ENCODE measurements around the gene UBAP1.
"Not testable (repeated sequence)": the region's sequence is repeated elsewhere in the genome, so short reads cannot be mapped to it uniquely, and the experiment has no call there.

UBAP1 gene

DNA sequence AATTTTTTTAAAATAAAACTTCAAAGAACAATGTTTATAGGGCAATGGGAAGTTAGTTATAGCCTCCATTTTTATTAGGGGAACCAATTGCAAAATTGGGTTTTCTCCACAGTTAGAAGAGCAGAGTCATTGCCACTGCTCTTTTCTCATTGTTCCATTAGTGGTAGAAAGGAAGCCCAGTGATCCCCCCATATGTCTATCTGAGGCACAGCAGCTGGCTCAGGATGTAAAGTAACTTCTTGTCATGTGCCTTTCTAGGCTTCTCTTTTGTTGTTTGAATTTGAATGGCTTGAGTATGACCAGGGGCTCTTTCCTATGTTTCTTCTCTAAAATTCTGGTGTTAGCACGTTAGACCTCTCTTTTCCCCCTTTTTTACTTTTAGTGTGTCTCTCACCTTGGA, 61.2 kb downstream of the UBAP1 start:
- Histone ChIP-seq H3K9me3 (ENCODE audit: control insufficient read depth, insufficient read depth, low read depth, low read length) (no peaks in the 10 kb centered on the region), H3K4me1 (ENCODE audit: control insufficient read depth, insufficient read depth, low read length) (no peaks in the 10 kb centered on the region), H3K36me3 (ENCODE audit: control insufficient read depth in 2 of 2, insufficient read depth in 1 of 2, low read length in 2 of 2) (peaks cover 10 to 57% of the 10 kb centered on the region in 2 experiments; a peak in 2 of 3 replicates), H3K27ac (ENCODE audit: extremely low read depth, low read depth, low read length) (no peak overlapping the region), H3K4me3 (ENCODE audit: low read depth, low read length) (no peak overlapping the region)
- TF ChIP-seq ZNF792 (tag by site-specific recombination; IDR thresholded peaks at IDR 0.05) (no peak), KLF10 (tag by site-specific recombination; IDR thresholded peaks at IDR 0.05) (no peak), ZNF266 (tag by site-specific recombination; IDR thresholded peaks at IDR 0.05; ENCODE audit: low read depth) (no peak), ZNF610 (tag by site-specific recombination; IDR thresholded peaks at IDR 0.05; ENCODE audit: borderline replicate concordance) (no peak), ZNF24 (tag by site-specific recombination; IDR thresholded peaks at IDR 0.05) (no peak), ZNF23 (tag by site-specific recombination; IDR thresholded peaks at IDR 0.05; ENCODE audit: borderline replicate concordance) (no peak)
- TF ChIP-seq, protein P1, sequence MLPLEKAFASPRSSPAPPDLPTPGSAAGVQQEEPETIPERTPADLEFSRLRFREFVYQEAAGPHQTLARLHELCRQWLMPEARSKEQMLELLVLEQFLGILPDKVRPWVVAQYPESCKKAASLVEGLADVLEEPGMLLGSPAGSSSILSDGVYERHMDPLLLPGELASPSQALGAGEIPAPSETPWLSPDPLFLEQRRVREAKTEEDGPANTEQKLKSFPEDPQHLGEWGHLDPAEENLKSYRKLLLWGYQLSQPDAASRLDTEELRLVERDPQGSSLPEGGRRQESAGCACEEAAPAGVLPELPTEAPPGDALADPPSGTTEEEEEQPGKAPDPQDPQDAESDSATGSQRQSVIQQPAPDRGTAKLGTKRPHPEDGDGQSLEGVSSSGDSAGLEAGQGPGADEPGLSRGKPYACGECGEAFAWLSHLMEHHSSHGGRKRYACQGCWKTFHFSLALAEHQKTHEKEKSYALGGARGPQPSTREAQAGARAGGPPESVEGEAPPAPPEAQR (tag by site-specific recombination; IDR thresholded peaks at IDR 0.05): no peak
- TF ChIP-seq, protein P2, sequence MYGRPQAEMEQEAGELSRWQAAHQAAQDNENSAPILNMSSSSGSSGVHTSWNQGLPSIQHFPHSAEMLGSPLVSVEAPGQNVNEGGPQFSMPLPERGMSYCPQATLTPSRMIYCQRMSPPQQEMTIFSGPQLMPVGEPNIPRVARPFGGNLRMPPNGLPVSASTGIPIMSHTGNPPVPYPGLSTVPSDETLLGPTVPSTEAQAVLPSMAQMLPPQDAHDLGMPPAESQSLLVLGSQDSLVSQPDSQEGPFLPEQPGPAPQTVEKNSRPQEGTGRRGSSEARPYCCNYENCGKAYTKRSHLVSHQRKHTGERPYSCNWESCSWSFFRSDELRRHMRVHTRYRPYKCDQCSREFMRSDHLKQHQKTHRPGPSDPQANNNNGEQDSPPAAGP (tag by site-specific recombination; IDR thresholded peaks at IDR 0.05): no peak
- ChIA-PET POLR2A (no interaction called here), CTCF (interaction anchor here (0.6 to 3.9 kb wide), 3 partner anchors 13 to 188 kb away, joined by 3 to 17 read pairs (median 6); no protein-coding TSS in a partner anchor)

DNA sequence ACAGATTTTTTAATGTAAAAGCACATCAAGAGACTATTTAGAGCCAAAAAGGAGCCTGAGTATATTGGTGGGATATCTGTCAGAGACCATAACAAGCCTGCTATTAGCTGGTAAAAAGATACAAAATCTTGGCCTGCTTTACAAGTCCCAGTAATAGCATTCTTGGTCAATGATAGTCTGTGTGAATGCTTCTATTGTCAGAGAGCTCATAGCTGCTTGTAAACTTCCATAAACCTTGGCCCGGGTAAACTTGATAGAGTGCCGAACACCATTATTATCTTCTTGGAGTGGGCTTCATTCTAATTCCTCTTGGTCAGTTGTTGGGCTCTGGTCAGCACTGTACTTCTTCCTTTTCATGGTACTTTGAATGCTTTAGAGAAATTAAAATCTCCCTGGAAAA, 64.0 kb downstream of the UBAP1 start:
- peaks cover 10 to 44% of the 10 kb centered on the region in 2 experiments; a peak in 2 of 3 replicates for H3K36me3 ChIP-seq (ENCODE audit: control insufficient read depth in 2 of 2, insufficient read depth in 1 of 2, low read length in 2 of 2)
- TF ChIP-seq, protein P3, sequence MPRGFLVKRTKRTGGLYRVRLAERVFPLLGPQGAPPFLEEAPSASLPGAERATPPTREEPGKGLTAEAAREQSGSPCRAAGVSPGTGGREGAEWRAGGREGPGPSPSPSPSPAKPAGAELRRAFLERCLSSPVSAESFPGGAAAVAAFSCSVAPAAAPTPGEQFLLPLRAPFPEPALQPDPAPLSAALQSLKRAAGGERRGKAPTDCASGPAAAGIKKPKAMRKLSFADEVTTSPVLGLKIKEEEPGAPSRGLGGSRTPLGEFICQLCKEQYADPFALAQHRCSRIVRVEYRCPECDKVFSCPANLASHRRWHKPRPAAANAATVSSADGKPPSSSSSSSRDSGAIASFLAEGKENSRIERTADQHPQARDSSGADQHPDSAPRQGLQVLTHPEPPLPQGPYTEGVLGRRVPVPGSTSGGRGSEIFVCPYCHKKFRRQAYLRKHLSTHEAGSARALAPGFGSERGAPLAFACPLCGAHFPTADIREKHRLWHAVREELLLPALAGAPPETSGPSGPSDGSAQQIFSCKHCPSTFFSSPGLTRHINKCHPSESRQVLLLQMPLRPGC (tag by site-specific recombination; IDR thresholded peaks at IDR 0.05): no peak
- TF ChIP-seq ZNF138 (tag by site-specific recombination; IDR thresholded peaks at IDR 0.05; ENCODE audit: borderline replicate concordance) (no peak), ZNF677 (tag by site-specific recombination; IDR thresholded peaks at IDR 0.05) (no peak), ZNF76 (tag by site-specific recombination; IDR thresholded peaks at IDR 0.05; ENCODE audit: borderline replicate concordance, low read depth) (no peak), GLIS2 (tag by site-specific recombination; IDR thresholded peaks at IDR 0.05) (no peak)
- H3K27ac ChIP-seq (ENCODE audit: extremely low read depth, low read depth, low read length): no peak overlapping the region
- CTCF ChIA-PET: interaction anchor here (0.6 to 3.9 kb wide), 2 partner anchors 10 to 88 kb away, joined by 4 to 17 read pairs; no protein-coding TSS in a partner anchor
- no peak overlapping the region for H3K4me3 ChIP-seq (ENCODE audit: low read depth, low read length)
- POLR2A ChIA-PET: no interaction called here
- no peaks in the 10 kb centered on the region for H3K9me3 ChIP-seq (ENCODE audit: control insufficient read depth, insufficient read depth, low read depth, low read length)
- H3K4me1 ChIP-seq (ENCODE audit: control insufficient read depth, insufficient read depth, low read length): no peaks in the 10 kb centered on the region

DNA sequence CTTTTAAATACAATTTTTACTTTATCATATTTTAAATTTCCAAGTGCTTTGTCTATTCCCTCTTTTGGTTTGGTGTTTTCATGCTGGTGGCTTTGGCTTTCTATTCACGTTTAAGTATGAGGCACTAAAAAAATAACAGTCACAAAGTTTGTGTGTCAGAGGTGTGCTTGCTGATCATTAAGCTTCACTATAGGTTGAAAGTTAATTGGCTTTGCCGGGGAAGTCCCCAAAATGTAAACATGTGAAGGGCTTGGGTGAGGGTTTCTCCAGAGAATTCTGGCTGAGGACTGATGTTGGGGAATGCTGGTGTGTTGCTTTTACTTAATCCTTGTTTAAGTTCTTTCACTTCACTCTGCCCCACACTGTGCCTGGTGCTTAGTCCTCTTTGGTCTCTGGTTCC, 66.4 kb downstream of the UBAP1 start:
- H3K4me1 ChIP-seq (ENCODE audit: control insufficient read depth, insufficient read depth, low read length); POLR2A ChIA-PET; H3K4me3 ChIP-seq (ENCODE audit: low read depth, low read length); CTCF ChIA-PET; H3K27ac ChIP-seq (ENCODE audit: extremely low read depth, low read depth, low read length); H3K9me3 ChIP-seq (ENCODE audit: control insufficient read depth, insufficient read depth, low read depth, low read length): not testable (repeated sequence)
- peaks cover 10 to 54% of the 10 kb centered on the region in 2 experiments; a peak in 2 of 3 replicates for H3K36me3 ChIP-seq (ENCODE audit: control insufficient read depth in 2 of 2, insufficient read depth in 1 of 2, low read length in 2 of 2)

DNA sequence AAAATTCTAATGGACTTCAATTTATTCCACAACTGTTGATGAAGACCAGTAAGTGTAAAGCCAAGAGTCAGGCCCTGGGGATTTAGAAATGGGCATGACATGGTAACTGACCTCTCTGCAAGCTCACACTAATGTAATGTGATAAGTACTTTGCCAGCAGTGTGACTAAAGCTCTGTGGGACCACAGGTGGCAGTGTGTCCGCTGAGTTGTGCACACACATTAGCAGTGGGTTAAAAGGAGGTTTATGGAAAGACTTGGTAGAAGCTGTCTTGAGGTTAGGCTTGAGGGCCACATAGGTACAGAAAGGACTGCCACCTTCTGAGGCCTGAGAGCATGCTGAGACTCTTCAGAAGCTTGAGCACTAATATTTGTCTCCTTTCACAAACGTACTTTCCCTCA, 67.6 kb downstream of the UBAP1 start:
- no peak overlapping the region for H3K4me3 ChIP-seq (ENCODE audit: low read depth, low read length)
- no peak overlapping the region for H3K27ac ChIP-seq (ENCODE audit: extremely low read depth, low read depth, low read length)
- ChIA-PET POLR2A (no interaction called here), CTCF (interaction anchor here (1.1 kb wide), 1 partner anchor 9 kb away, joined by 5 read pairs; no protein-coding TSS in a partner anchor)
- H3K9me3 ChIP-seq (ENCODE audit: control insufficient read depth, insufficient read depth, low read depth, low read length): no peaks in the 10 kb centered on the region
- H3K4me1 ChIP-seq (ENCODE audit: control insufficient read depth, insufficient read depth, low read length): no peaks in the 10 kb centered on the region
- H3K36me3 ChIP-seq (ENCODE audit: control insufficient read depth in 2 of 2, insufficient read depth in 1 of 2, low read length in 2 of 2): peaks cover 10 to 61% of the 10 kb centered on the region in 2 experiments; a peak in 2 of 3 replicates
- TF ChIP-seq, protein P4, sequence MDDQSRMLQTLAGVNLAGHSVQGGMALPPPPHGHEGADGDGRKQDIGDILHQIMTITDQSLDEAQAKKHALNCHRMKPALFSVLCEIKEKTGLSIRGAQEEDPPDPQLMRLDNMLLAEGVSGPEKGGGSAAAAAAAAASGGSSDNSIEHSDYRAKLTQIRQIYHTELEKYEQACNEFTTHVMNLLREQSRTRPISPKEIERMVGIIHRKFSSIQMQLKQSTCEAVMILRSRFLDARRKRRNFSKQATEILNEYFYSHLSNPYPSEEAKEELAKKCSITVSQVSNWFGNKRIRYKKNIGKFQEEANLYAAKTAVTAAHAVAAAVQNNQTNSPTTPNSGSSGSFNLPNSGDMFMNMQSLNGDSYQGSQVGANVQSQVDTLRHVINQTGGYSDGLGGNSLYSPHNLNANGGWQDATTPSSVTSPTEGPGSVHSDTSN (CRISPR knock-in tag; IDR thresholded peaks at IDR 0.05): no peak
- TF ChIP-seq, protein P5, sequence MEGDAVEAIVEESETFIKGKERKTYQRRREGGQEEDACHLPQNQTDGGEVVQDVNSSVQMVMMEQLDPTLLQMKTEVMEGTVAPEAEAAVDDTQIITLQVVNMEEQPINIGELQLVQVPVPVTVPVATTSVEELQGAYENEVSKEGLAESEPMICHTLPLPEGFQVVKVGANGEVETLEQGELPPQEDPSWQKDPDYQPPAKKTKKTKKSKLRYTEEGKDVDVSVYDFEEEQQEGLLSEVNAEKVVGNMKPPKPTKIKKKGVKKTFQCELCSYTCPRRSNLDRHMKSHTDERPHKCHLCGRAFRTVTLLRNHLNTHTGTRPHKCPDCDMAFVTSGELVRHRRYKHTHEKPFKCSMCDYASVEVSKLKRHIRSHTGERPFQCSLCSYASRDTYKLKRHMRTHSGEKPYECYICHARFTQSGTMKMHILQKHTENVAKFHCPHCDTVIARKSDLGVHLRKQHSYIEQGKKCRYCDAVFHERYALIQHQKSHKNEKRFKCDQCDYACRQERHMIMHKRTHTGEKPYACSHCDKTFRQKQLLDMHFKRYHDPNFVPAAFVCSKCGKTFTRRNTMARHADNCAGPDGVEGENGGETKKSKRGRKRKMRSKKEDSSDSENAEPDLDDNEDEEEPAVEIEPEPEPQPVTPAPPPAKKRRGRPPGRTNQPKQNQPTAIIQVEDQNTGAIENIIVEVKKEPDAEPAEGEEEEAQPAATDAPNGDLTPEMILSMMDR (tag by site-specific recombination; IDR thresholded peaks at IDR 0.05): peak; percentile 27; the same call in 1 of the 2 replicates
- no peak for TF ChIP-seq ZNF76 (tag by site-specific recombination; IDR thresholded peaks at IDR 0.05; ENCODE audit: borderline replicate concordance, low read depth)
- no peak for TF ChIP-seq ZNF610 (tag by site-specific recombination; IDR thresholded peaks at IDR 0.05; ENCODE audit: borderline replicate concordance)
- TF ChIP-seq ZIC2 (tag by site-specific recombination; IDR thresholded peaks at IDR 0.05): peak; percentile 79
- TF ChIP-seq, protein P6, sequence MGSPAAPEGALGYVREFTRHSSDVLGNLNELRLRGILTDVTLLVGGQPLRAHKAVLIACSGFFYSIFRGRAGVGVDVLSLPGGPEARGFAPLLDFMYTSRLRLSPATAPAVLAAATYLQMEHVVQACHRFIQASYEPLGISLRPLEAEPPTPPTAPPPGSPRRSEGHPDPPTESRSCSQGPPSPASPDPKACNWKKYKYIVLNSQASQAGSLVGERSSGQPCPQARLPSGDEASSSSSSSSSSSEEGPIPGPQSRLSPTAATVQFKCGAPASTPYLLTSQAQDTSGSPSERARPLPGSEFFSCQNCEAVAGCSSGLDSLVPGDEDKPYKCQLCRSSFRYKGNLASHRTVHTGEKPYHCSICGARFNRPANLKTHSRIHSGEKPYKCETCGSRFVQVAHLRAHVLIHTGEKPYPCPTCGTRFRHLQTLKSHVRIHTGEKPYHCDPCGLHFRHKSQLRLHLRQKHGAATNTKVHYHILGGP (tag by site-specific recombination; IDR thresholded peaks at IDR 0.05): no peak
- TF ChIP-seq KLF7 (tag by site-specific recombination; IDR thresholded peaks at IDR 0.05; ENCODE audit: borderline replicate concordance): no peak
- peak; percentile 50; the same call in 1 of the 2 replicates for TF ChIP-seq SCRT2 (tag by site-specific recombination; IDR thresholded peaks at IDR 0.05)

Data from HEK293 (cell line).